WTC11 (cell line): ENCODE measurements around the gene GDNF.

ENCODE experiments used
- ATF3 ChIP-seq: sonication (generic); formaldehyde crosslinking; conservative IDR thresholded peaks from 2 replicates; pipeline ENCODE4 v1.8.1; 2022; ENCODE audit warnings: mild to moderate bottlenecking, missing genetic modification reagents
- CREM ChIP-seq: sonication (generic); formaldehyde crosslinking; IDR thresholded peaks from 2 replicates; pipeline ENCODE4 v1.8.1; 2022; ENCODE audit warnings: mild to moderate bottlenecking, missing genetic modification reagents, moderate library complexity
- MAX ChIP-seq: sonication (generic); formaldehyde crosslinking; IDR thresholded peaks from 2 replicates; pipeline ENCODE4 v1.8.0; 2022; ENCODE audit warnings: mild to moderate bottlenecking, missing genetic modification reagents
- NFYB ChIP-seq: sonication (generic); formaldehyde crosslinking; conservative IDR thresholded peaks from 2 replicates; pipeline ENCODE4 v1.8.0; 2022; ENCODE audit warnings: low read depth, missing genetic modification reagents
- PREB ChIP-seq: sonication (generic); formaldehyde crosslinking; IDR thresholded peaks from 2 replicates; pipeline ENCODE4 v1.8.1; 2022; ENCODE audit warnings: mild to moderate bottlenecking, missing genetic modification reagents, moderate library complexity, borderline replicate concordance
- PRRX2 ChIP-seq: fragments of 250-450 bp; sonication (Bioruptor Pico); IDR thresholded peaks from 2 replicates; pipeline ENCODE4 v1.8.0; 2021; ENCODE audit warnings: mild to moderate bottlenecking
- RELA ChIP-seq: sonication (generic); formaldehyde crosslinking; IDR thresholded peaks from 2 replicates; pipeline ENCODE4 v1.8.1; 2022; ENCODE audit warnings: missing genetic modification reagents, mild to moderate bottlenecking, borderline replicate concordance
- ZNF121 ChIP-seq: sonication (generic); formaldehyde crosslinking; IDR thresholded peaks from 2 replicates; pipeline ENCODE4 v1.8.0; 2023; ENCODE audit warnings: missing genetic modification reagents
- TF ChIP-seq, protein P1 (sequence below): fragments of 200-600 bp; IDR thresholded peaks from 2 replicates; pipeline ENCODE4 v1.8.0; 2022; ENCODE audit warnings: antibody characterized with exemption
- TF ChIP-seq, protein P2 (sequence below): sonication (generic); formaldehyde crosslinking; IDR thresholded peaks from 2 replicates; pipeline ENCODE4 v1.8.0; 2022; ENCODE audit warnings: missing genetic modification reagents
- TF ChIP-seq, protein P3 (sequence below): sonication (generic); formaldehyde crosslinking; IDR thresholded peaks from 2 replicates; pipeline ENCODE4 v1.8.1; 2022; ENCODE audit warnings: mild to moderate bottlenecking, moderate library complexity, missing genetic modification reagents

- TF ChIP-seq PRRX2 (CRISPR knock-in tag) (no peak), MAX (no peak), ZNF121 (CRISPR knock-in tag) (no peak), ATF3 (CRISPR knock-in tag) (no peak), RELA (no peak), NFYB (CRISPR knock-in tag) (no peak), CREM (CRISPR knock-in tag) (no peak), PREB (CRISPR knock-in tag) (no peak)
- TF ChIP-seq, protein P1, sequence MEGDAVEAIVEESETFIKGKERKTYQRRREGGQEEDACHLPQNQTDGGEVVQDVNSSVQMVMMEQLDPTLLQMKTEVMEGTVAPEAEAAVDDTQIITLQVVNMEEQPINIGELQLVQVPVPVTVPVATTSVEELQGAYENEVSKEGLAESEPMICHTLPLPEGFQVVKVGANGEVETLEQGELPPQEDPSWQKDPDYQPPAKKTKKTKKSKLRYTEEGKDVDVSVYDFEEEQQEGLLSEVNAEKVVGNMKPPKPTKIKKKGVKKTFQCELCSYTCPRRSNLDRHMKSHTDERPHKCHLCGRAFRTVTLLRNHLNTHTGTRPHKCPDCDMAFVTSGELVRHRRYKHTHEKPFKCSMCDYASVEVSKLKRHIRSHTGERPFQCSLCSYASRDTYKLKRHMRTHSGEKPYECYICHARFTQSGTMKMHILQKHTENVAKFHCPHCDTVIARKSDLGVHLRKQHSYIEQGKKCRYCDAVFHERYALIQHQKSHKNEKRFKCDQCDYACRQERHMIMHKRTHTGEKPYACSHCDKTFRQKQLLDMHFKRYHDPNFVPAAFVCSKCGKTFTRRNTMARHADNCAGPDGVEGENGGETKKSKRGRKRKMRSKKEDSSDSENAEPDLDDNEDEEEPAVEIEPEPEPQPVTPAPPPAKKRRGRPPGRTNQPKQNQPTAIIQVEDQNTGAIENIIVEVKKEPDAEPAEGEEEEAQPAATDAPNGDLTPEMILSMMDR, result no peak
- TF ChIP-seq, protein P2, sequence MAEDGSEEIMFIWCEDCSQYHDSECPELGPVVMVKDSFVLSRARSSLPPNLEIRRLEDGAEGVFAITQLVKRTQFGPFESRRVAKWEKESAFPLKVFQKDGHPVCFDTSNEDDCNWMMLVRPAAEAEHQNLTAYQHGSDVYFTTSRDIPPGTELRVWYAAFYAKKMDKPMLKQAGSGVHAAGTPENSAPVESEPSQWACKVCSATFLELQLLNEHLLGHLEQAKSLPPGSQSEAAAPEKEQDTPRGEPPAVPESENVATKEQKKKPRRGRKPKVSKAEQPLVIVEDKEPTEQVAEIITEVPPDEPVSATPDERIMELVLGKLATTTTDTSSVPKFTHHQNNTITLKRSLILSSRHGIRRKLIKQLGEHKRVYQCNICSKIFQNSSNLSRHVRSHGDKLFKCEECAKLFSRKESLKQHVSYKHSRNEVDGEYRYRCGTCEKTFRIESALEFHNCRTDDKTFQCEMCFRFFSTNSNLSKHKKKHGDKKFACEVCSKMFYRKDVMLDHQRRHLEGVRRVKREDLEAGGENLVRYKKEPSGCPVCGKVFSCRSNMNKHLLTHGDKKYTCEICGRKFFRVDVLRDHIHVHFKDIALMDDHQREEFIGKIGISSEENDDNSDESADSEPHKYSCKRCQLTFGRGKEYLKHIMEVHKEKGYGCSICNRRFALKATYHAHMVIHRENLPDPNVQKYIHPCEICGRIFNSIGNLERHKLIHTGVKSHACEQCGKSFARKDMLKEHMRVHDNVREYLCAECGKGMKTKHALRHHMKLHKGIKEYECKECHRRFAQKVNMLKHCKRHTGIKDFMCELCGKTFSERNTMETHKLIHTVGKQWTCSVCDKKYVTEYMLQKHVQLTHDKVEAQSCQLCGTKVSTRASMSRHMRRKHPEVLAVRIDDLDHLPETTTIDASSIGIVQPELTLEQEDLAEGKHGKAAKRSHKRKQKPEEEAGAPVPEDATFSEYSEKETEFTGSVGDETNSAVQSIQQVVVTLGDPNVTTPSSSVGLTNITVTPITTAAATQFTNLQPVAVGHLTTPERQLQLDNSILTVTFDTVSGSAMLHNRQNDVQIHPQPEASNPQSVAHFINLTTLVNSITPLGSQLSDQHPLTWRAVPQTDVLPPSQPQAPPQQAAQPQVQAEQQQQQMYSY (CRISPR knock-in tag), result no peak
- TF ChIP-seq, protein P3, sequence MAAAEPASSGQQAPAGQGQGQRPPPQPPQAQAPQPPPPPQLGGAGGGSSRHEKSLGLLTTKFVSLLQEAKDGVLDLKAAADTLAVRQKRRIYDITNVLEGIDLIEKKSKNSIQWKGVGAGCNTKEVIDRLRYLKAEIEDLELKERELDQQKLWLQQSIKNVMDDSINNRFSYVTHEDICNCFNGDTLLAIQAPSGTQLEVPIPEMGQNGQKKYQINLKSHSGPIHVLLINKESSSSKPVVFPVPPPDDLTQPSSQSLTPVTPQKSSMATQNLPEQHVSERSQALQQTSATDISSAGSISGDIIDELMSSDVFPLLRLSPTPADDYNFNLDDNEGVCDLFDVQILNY (CRISPR knock-in tag), result no peak
Measured at GRCh38 chr5:37801521-37801920, 38.3 kb downstream of the GDNF start.
